IMR-90 (cell line): Measurements from ENCODE around the gene METTL15. TPM values are rescaled to one million over a fixed set of nuclear protein-coding genes. Genes with fewer than 3 reads are reported as not detected.

Experiments
- ATAC-seq: fragments of 200-7000 bp; cut with Tn5 transposase; 2 replicates; pipeline ENCODE4 v1.9.1; 2020; ENCODE audit warnings: low read depth, mild to moderate bottlenecking, moderate library complexity
- BruUV-seq: library from RNA; stranded (reverse); fragments of 400-500 nt; replicated peaks from 2 replicates; lab custom pipeline; 2021; lab: Mats Ljungman, UMichigan
- CTCF ChIA-PET: fragments of 300-600 bp; formaldehyde crosslinking; extraction: SDS; loops from one replicate; lab custom pipeline; 2021; ENCODE audit warnings: antibody characterized with exemption; lab: Yijun Ruan, JAX
- POLR2A ChIA-PET: fragments of 300-600 bp; sonication (Branson Sonifier 250); formaldehyde crosslinking; loops from one replicate; lab custom pipeline; 2022; ENCODE audit warnings: antibody characterized with exemption; ENCODE audit not compliant: unreplicated experiment; lab: Charles Lee
- DNase-seq: peaks from one replicate; pipeline ENCODE4 v3.0.0; 2013
- H2AFZ ChIP-seq: replicated peaks from 2 replicates; pipeline ENCODE3; 2013; ENCODE audit warnings: low read length, mild to moderate bottlenecking; ENCODE audit not compliant: poor library complexity
- H2AK5ac ChIP-seq: 2 replicates; pipeline ENCODE4 v1.6.1; 2013; ENCODE audit warnings: low read depth, low read length, inconsistent platforms
- H2AK9ac ChIP-seq: replicated peaks from 2 replicates; pipeline ENCODE3; 2013; ENCODE audit warnings: mild to moderate bottlenecking, low read depth, low read length, moderate library complexity; ENCODE audit not compliant: poor library complexity
- H2BK120ac ChIP-seq: 2 replicates; pipeline ENCODE4 v1.6.1; 2013; ENCODE audit warnings: low read depth, low read length, inconsistent platforms
- H2BK15ac ChIP-seq: 3 replicates; pipeline ENCODE4 v1.6.1; 2013; ENCODE audit warnings: low read depth, low read length, inconsistent platforms
- H2BK20ac ChIP-seq: 2 replicates; pipeline ENCODE4 v1.6.1; 2013; ENCODE audit warnings: low read depth, mild to moderate bottlenecking, inconsistent platforms, low read length, moderate library complexity
- H2BK5ac ChIP-seq: 2 replicates; pipeline ENCODE4 v1.6.1; 2013; ENCODE audit warnings: mild to moderate bottlenecking, low read depth, low read length, inconsistent platforms; ENCODE audit not compliant: poor library complexity, severe bottlenecking
- H3K14ac ChIP-seq: replicated peaks from 2 replicates; pipeline ENCODE4 v1.6.1; 2013; ENCODE audit warnings: low read depth, low read length, inconsistent platforms
- H3K18ac ChIP-seq: 2 replicates; pipeline ENCODE4 v1.6.1; 2013; ENCODE audit warnings: low read depth, low read length, control low read depth
- H3K23ac ChIP-seq: 2 replicates; pipeline ENCODE4 v1.6.1; 2013; ENCODE audit warnings: low read depth, low read length, inconsistent platforms
- H3K27ac ChIP-seq: 2 replicates; pipeline ENCODE4 v1.5.1; 2013; ENCODE audit warnings: mild to moderate bottlenecking, control low read depth, low read length; ENCODE audit not compliant: insufficient read depth
- H3K27me3 ChIP-seq: 2 replicates; pipeline ENCODE4 v1.6.1; 2013; ENCODE audit warnings: low read length; ENCODE audit not compliant: control insufficient read depth, insufficient read depth
- H3K36me3 ChIP-seq: 2 replicates; pipeline ENCODE4 v1.6.1; 2013; ENCODE audit warnings: low read length, mixed read lengths; ENCODE audit not compliant: control insufficient read depth, insufficient read depth
- H3K4ac ChIP-seq: 2 replicates; pipeline ENCODE4 v1.6.1; 2013; ENCODE audit warnings: low read depth, low read length, inconsistent platforms
- H3K4me1 ChIP-seq: 2 replicates; pipeline ENCODE4 v1.6.1; 2013; ENCODE audit warnings: low read length, mixed read lengths; ENCODE audit not compliant: control insufficient read depth, insufficient read depth
- H3K4me2 ChIP-seq: 2 replicates; pipeline ENCODE4 v1.6.1; 2013; ENCODE audit warnings: low read depth, mild to moderate bottlenecking, control low read depth, low read length, moderate library complexity
- H3K4me3 ChIP-seq: 2 replicates; pipeline ENCODE4 v1.5.1; 2013; ENCODE audit warnings: low read depth, mild to moderate bottlenecking, control low read depth, low read length, moderate library complexity; ENCODE audit not compliant: insufficient read depth
- H3K56ac ChIP-seq: 2 replicates; pipeline ENCODE4 v1.6.1; 2013; ENCODE audit warnings: low read length, inconsistent platforms; ENCODE audit not compliant: insufficient read depth; ENCODE audit errors: extremely low read depth
- H3K79me1 ChIP-seq, 2 experiments: 2 replicates each; pipeline ENCODE4 v1.6.1; 2013; ENCODE audit warnings: low read length in 2 of 2, inconsistent platforms in 1 of 2, low read depth in 1 of 2
- H3K9ac ChIP-seq: 2 replicates; pipeline ENCODE4 v1.6.1; 2013; ENCODE audit warnings: low read depth, low read length, control low read depth
- H3K9me1 ChIP-seq: 2 replicates; pipeline ENCODE4 v1.6.1; 2013; ENCODE audit warnings: low read length, inconsistent platforms; ENCODE audit not compliant: insufficient read depth
- H3K9me3 ChIP-seq: 2 replicates; pipeline ENCODE4 v1.6.1; 2013; ENCODE audit warnings: low read length; ENCODE audit not compliant: control insufficient read depth, insufficient read depth
- H4K20me1 ChIP-seq: 2 replicates; pipeline ENCODE4 v1.6.1; 2013; ENCODE audit warnings: low read length, inconsistent platforms; ENCODE audit not compliant: insufficient read depth
- H4K5ac ChIP-seq: 2 replicates; pipeline ENCODE4 v1.6.1; 2013; ENCODE audit warnings: mild to moderate bottlenecking, low read depth, low read length, control low read depth
- H4K8ac ChIP-seq, 2 experiments: 2 replicates each; pipeline ENCODE4 v1.6.1; 2013; ENCODE audit warnings: low read depth in 2 of 2, low read length in 2 of 2, control low read depth in 1 of 2, inconsistent platforms in 1 of 2
- H4K91ac ChIP-seq: 2 replicates; pipeline ENCODE4 v1.6.1; 2013; ENCODE audit warnings: low read depth, low read length, inconsistent platforms; ENCODE audit not compliant: insufficient read depth
- FOS ChIP-seq: fragments of 150-350 bp; IDR thresholded peaks from 2 replicates; pipeline ENCODE4 v1.6.1; 2016; ENCODE audit warnings: low read depth, low read length
- RAD21 ChIP-seq: IDR thresholded peaks from 2 replicates; pipeline ENCODE4 v1.6.1; 2012; ENCODE audit warnings: low read length, improper control_type of control experiment
- RCOR1 ChIP-seq: IDR thresholded peaks from 2 replicates; pipeline ENCODE4 v1.6.1; 2012; ENCODE audit warnings: mild to moderate bottlenecking, low read length, improper control_type of control experiment; ENCODE audit not compliant: insufficient replicate concordance
- SMC3 ChIP-seq: fragments of 150-350 bp; IDR thresholded peaks from 2 replicates; pipeline ENCODE4 v1.6.1; 2016; ENCODE audit warnings: low read depth, mild to moderate bottlenecking, antibody characterized with exemption, low read length, moderate library complexity
- WGBS, 2 experiments: methylation state at CpG; one replicate each; pipeline versions ENCODE4 v1.1.5 to v1.1.7; 2013; ENCODE audit warnings: missing lambda C conversion rate in 2 of 2; ENCODE audit not compliant: insufficient read length in 1 of 2; ENCODE audit errors: extremely low coverage in 2 of 2; 5-methylcytosine and 5-hydroxymethylcytosine counted together
- dilution Hi-C: fragments of 300-500 bp; cut with HindIII; formaldehyde crosslinking; loops from one replicate; pipeline ENCODE4 v1.14.3; 2018; ENCODE audit warnings: low sequenced_read_pairs; ENCODE audit not compliant: unreplicated experiment
- in situ Hi-C: fragments of 300-500 bp; cut with MboI; formaldehyde crosslinking; loops from 3 replicates; pipeline ENCODE4 v1.14.3; 2019; ENCODE audit warnings: low sequenced_read_pairs, inconsistent platforms, mixed read lengths
- intact Hi-C: fragments of 100-400 bp; cut with micrococcal nuclease; formaldehyde crosslinking; loops from 2 replicates; pipeline ENCODE4 v1.10.0; 2022
- polyA plus RNA-seq, 3 experiments: library from polyadenylated mRNA; depleted of rRNA; stranded (reverse); fragments of >200 nt; gene quantifications; 2 replicates each; pipeline ENCODE4 v1.2.3, GENCODE V29; 2012; ENCODE audit warnings: low replicate concordance in 1 of 3
- total RNA-seq: library from RNA; depleted of rRNA; stranded (reverse); fragments of >200 nt; gene quantifications from 2 replicates; pipeline ENCODE4 v1.2.3, GENCODE V29; 2012
- TF ChIP-seq, protein P1 (sequence below): fragments of 150-350 bp; IDR thresholded peaks from 2 replicates; pipeline ENCODE4 v1.6.1; 2016; ENCODE audit warnings: low read depth, mild to moderate bottlenecking, low read length, moderate library complexity, borderline replicate concordance

METTL15 gene
- total and polyA plus RNA-seq, 2 of the 4 experiments (the other 2 are of a cell fraction): 6.5 to 30.5 TPM

- H3K79me1 ChIP-seq: peaks cover 0 to 26% of the 10 kb centered on the region in 2 experiments; a peak in 2 of 4 replicates
- 0% methylated on average over 3 of the region's 11 CpGs; no CpG with 5 or more reads in 1 of the 2 experiments for WGBS, 2 experiments
- no peaks in the 10 kb centered on the region for H3K9me3 ChIP-seq
- H2BK5ac ChIP-seq: peak overlapping the region; percentile 84
- no peaks in the 10 kb centered on the region for H3K27me3 ChIP-seq
- ChIA-PET CTCF (interaction anchor here (1.1 kb wide), 1 partner anchor 23 kb away, joined by 3 read pairs; no protein-coding TSS in a partner anchor), POLR2A (interaction anchor here (1.0 to 1.6 kb wide), 2 partner anchors 17 to 408 kb away, joined by 3 to 11 read pairs; partner anchors contain the start of gene BDNF)
- TSS peak; percentile 83 for BruUV-seq
- H3K56ac ChIP-seq: peak overlapping the region; percentile 84
- peak overlapping the region; percentile 60 for H4K91ac ChIP-seq
- H4K20me1 ChIP-seq: no peaks in the 10 kb centered on the region
- H4K8ac ChIP-seq: peak overlapping the region; percentile 29 to 48
- peak overlapping the region; percentile 54; the same call in 1 of the 2 replicates for H2BK120ac ChIP-seq
- in situ Hi-C loops: loop anchor here (10.0 kb wide), 2 partner anchors 402 to 1228 kb away; partner anchors contain the start of gene BDNF
- H3K9me1 ChIP-seq: no peaks in the 10 kb centered on the region
- H3K9ac ChIP-seq: peak overlapping the region; percentile 72
- H2BK20ac ChIP-seq: no peak overlapping the region
- H2AFZ ChIP-seq: peak overlapping the region; percentile 79
- intact Hi-C loops: loop anchor here (1.0 to 5.0 kb wide), 4 partner anchors 173 to 590 kb away; no protein-coding TSS in a partner anchor
- no peak overlapping the region for H4K5ac ChIP-seq
- peak overlapping the region; percentile 70 for H3K4ac ChIP-seq
- H3K23ac ChIP-seq: peak overlapping the region; percentile 20
- ATAC-seq (peak; percentile 2; the same call in 1 of the 2 replicates), DNase-seq (peak; percentile 37)
- no peak overlapping the region for H3K18ac ChIP-seq
- peak overlapping the region; percentile 52 for H3K14ac ChIP-seq
- H2AK9ac ChIP-seq: peak overlapping the region; percentile 67
- peak overlapping the region; percentile 78 for H3K4me2 ChIP-seq
- H3K4me1 ChIP-seq: no peaks in the 10 kb centered on the region
- dilution Hi-C loops: no loop called here
- no peak overlapping the region; the same call in 1 of the 2 replicates for H2AK5ac ChIP-seq
- 0 out of 3 replicates have a peak overlapping the region, but pooled peaks have one; percentile 17 for H2BK15ac ChIP-seq
- peak overlapping the region; percentile 67 for H3K27ac ChIP-seq
- TF ChIP-seq SMC3 (no peak), FOS (no peak), RAD21 (no peak), RCOR1 (no peak)
- TF ChIP-seq, protein P1, sequence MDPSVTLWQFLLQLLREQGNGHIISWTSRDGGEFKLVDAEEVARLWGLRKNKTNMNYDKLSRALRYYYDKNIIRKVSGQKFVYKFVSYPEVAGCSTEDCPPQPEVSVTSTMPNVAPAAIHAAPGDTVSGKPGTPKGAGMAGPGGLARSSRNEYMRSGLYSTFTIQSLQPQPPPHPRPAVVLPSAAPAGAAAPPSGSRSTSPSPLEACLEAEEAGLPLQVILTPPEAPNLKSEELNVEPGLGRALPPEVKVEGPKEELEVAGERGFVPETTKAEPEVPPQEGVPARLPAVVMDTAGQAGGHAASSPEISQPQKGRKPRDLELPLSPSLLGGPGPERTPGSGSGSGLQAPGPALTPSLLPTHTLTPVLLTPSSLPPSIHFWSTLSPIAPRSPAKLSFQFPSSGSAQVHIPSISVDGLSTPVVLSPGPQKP: no peak
- H3K4me3 ChIP-seq: peak overlapping the region; percentile 67
- no peaks in the 10 kb centered on the region for H3K36me3 ChIP-seq
Measured at GRCh38 chr11:28107191-28107749, 918 bp upstream of the METTL15 start.
